ENCODE data around the gene NUDCD3. TPM values are rescaled to one million over a fixed set of nuclear protein-coding genes. Genes with fewer than 3 reads are reported as not detected.

The NUDCD3 gene
- total and polyA plus RNA-seq, 3 experiments from 2014 or later, result 72.0 to 99.5 (median 98.8) TPM

GRCh38 chr7:44374007-44374763, 116.3 kb downstream of the NUDCD3 start:
- no peaks in the 10 kb centered on the region for H3K36me3 ChIP-seq (ENCODE audit: insufficient read depth, low read length)
- H3K4me3 ChIP-seq (ENCODE audit: low read length), result no peak overlapping the region
- Mint-ChIP-seq H3K9me3 (peaks cover 2 to 7% (median 6%) of the 10 kb centered on the region in 5 donors), H3K4me3 (no peak overlapping the region), H3K36me3 (no peaks in the 10 kb centered on the region), H3K4me1 (peaks cover 12 to 15% (median 12%) of the 10 kb centered on the region in 3 donors), H3K27me3 (peaks cover 7 to 19% of the 10 kb centered on the region in 2 donors), H3K27ac (no peak overlapping the region)
- no peaks in the 10 kb centered on the region for H3K4me1 ChIP-seq (ENCODE audit: insufficient read depth, low read length)
- no peaks in the 10 kb centered on the region for H3K9me3 ChIP-seq (ENCODE audit: low read length)
- ChIA-PET POLR2A (no interaction called here), CTCF (no interaction called here)
- no peak for DNase-seq
- no peak overlapping the region for H3K27ac ChIP-seq (ENCODE audit: low read depth, low read length)
- H3K27me3 ChIP-seq (ENCODE audit: insufficient read depth, low read length, poor library complexity, severe bottlenecking), result no peaks in the 10 kb centered on the region

GRCh38 chr7:44373418-44373740, 117.1 kb downstream of the NUDCD3 start:
- CTCF ChIA-PET, result no interaction called here
- H3K4me3 ChIP-seq (ENCODE audit: low read length), result no peak overlapping the region

GRCh38 chr7:44372560-44373417, 117.7 kb downstream of the NUDCD3 start:
- no peaks in the 10 kb centered on the region for H3K9me3 ChIP-seq (ENCODE audit: low read length)
- Mint-ChIP-seq H3K4me1 (peaks cover 7 to 12% (median 10%) of the 10 kb centered on the region in 3 donors), H3K27ac (no peak overlapping the region), H3K36me3 (no peaks in the 10 kb centered on the region), H3K4me3 (no peak overlapping the region), H3K27me3 (peaks cover 14 to 29% of the 10 kb centered on the region in 2 donors), H3K9me3 (peaks cover 7 to 12% (median 9%) of the 10 kb centered on the region in 5 donors)
- no peaks in the 10 kb centered on the region for H3K27me3 ChIP-seq (ENCODE audit: insufficient read depth, low read length, poor library complexity, severe bottlenecking)
- H3K36me3 ChIP-seq (ENCODE audit: insufficient read depth, low read length), result no peaks in the 10 kb centered on the region
- H3K4me3 ChIP-seq (ENCODE audit: low read length), result no peak overlapping the region
- POLR2A ChIA-PET, result no interaction called here
- CTCF ChIA-PET, result no interaction called here
- no peak for DNase-seq
- no peak overlapping the region for H3K27ac ChIP-seq (ENCODE audit: low read depth, low read length)
- H3K4me1 ChIP-seq (ENCODE audit: insufficient read depth, low read length), result no peaks in the 10 kb centered on the region

More at GRCh38 chr7:44373418-44373740, 117.1 kb downstream of the NUDCD3 start:
- H3K27ac Mint-ChIP-seq, result no peak overlapping the region
- H3K27me3 Mint-ChIP-seq, result peaks cover 8 to 24% of the 10 kb centered on the region in 2 donors
- peaks cover 7 to 12% (median 9%) of the 10 kb centered on the region in 5 donors for H3K9me3 Mint-ChIP-seq
- H3K36me3 Mint-ChIP-seq, result no peaks in the 10 kb centered on the region
- peaks cover 7 to 12% (median 10%) of the 10 kb centered on the region in 3 donors for H3K4me1 Mint-ChIP-seq
- DNase-seq, result no peak
- no peaks in the 10 kb centered on the region for H3K9me3 ChIP-seq (ENCODE audit: low read length)
- POLR2A ChIA-PET, result no interaction called here
- H3K4me1 ChIP-seq (ENCODE audit: insufficient read depth, low read length), result no peaks in the 10 kb centered on the region
- H3K27me3 ChIP-seq (ENCODE audit: insufficient read depth, low read length, poor library complexity, severe bottlenecking), result no peaks in the 10 kb centered on the region
- H3K27ac ChIP-seq (ENCODE audit: low read depth, low read length), result no peak overlapping the region
- H3K36me3 ChIP-seq (ENCODE audit: insufficient read depth, low read length), result no peaks in the 10 kb centered on the region
- no peak overlapping the region for H3K4me3 Mint-ChIP-seq

- Histone ChIP-seq H3K27me3 (ENCODE audit: insufficient read depth, low read length, poor library complexity, severe bottlenecking) (no peaks in the 10 kb centered on the region), H3K27ac (ENCODE audit: low read depth, low read length) (no peak overlapping the region), H3K4me3 (ENCODE audit: low read length) (no peak overlapping the region), H3K36me3 (ENCODE audit: insufficient read depth, low read length) (no peaks in the 10 kb centered on the region), H3K4me1 (ENCODE audit: insufficient read depth, low read length) (no peaks in the 10 kb centered on the region), H3K9me3 (ENCODE audit: low read length) (no peaks in the 10 kb centered on the region)
- POLR2A ChIA-PET, result no interaction called here
- H3K27ac Mint-ChIP-seq, result no peak overlapping the region
- H3K27me3 Mint-ChIP-seq, result peaks cover 28 to 60% of the 10 kb centered on the region in 2 donors
- peaks cover 8 to 12% (median 9%) of the 10 kb centered on the region in 5 donors for H3K9me3 Mint-ChIP-seq
- DNase-seq, result no peak
- H3K4me3 Mint-ChIP-seq, result no peak overlapping the region
- H3K36me3 Mint-ChIP-seq, result no peaks in the 10 kb centered on the region
- peaks cover 6 to 12% (median 10%) of the 10 kb centered on the region in 3 donors for H3K4me1 Mint-ChIP-seq
- CTCF ChIA-PET, result interaction anchor here (1.1 kb wide), 1 partner anchor 59 kb away, joined by 3 read pairs; no protein-coding TSS in a partner anchor
Observed at GRCh38 chr7:44368885-44369284, 121.6 kb downstream of the NUDCD3 start.

- Histone ChIP-seq H3K9me3 (ENCODE audit: low read length) (no peaks in the 10 kb centered on the region), H3K27me3 (ENCODE audit: insufficient read depth, low read length, poor library complexity, severe bottlenecking) (no peaks in the 10 kb centered on the region), H3K36me3 (ENCODE audit: insufficient read depth, low read length) (no peaks in the 10 kb centered on the region), H3K4me3 (ENCODE audit: low read length) (no peak overlapping the region), H3K4me1 (ENCODE audit: insufficient read depth, low read length) (no peaks in the 10 kb centered on the region), H3K27ac (ENCODE audit: low read depth, low read length) (no peak overlapping the region)
- no peak for DNase-seq
- Mint-ChIP-seq H3K27me3 (peaks cover 29 to 63% of the 10 kb centered on the region in 2 donors), H3K9me3 (peaks cover 8 to 12% (median 9%) of the 10 kb centered on the region in 5 donors), H3K4me1 (peaks cover 6 to 12% (median 10%) of the 10 kb centered on the region in 3 donors), H3K27ac (no peak overlapping the region), H3K36me3 (no peaks in the 10 kb centered on the region), H3K4me3 (no peak overlapping the region)
- ChIA-PET CTCF (interaction anchor here (1.1 kb wide), 1 partner anchor 60 kb away, joined by 3 read pairs; no protein-coding TSS in a partner anchor), POLR2A (no interaction called here)
Observed at GRCh38 chr7:44368455-44368854, 122.0 kb downstream of the NUDCD3 start.

GRCh38 chr7:44367475-44368043, 122.9 kb downstream of the NUDCD3 start:
- Mint-ChIP-seq H3K9me3 (peaks cover 8 to 12% (median 9%) of the 10 kb centered on the region in 5 donors), H3K27ac (no peak overlapping the region), H3K27me3 (peaks cover 27 to 69% of the 10 kb centered on the region in 2 donors), H3K4me3 (peak overlapping the region in 1 of 7 donors; percentile 34), H3K4me1 (peaks cover 6 to 12% (median 10%) of the 10 kb centered on the region in 3 donors), H3K36me3 (peaks cover 0 to 8% (median 0%) of the 10 kb centered on the region in 3 donors)
- H3K36me3 ChIP-seq (ENCODE audit: insufficient read depth, low read length), result no peaks in the 10 kb centered on the region
- ChIA-PET CTCF (interaction anchor here (1.1 to 1.7 kb wide), 2 partner anchors 61 to 198 kb away, joined by 3 to 5 read pairs; no protein-coding TSS in a partner anchor), POLR2A (no interaction called here)
- H3K9me3 ChIP-seq (ENCODE audit: low read length), result no peaks in the 10 kb centered on the region
- H3K4me1 ChIP-seq (ENCODE audit: insufficient read depth, low read length), result no peaks in the 10 kb centered on the region
- H3K4me3 ChIP-seq (ENCODE audit: low read length), result no peak overlapping the region
- no peak for DNase-seq
- H3K27ac ChIP-seq (ENCODE audit: low read depth, low read length), result no peak overlapping the region
- no peaks in the 10 kb centered on the region for H3K27me3 ChIP-seq (ENCODE audit: insufficient read depth, low read length, poor library complexity, severe bottlenecking)

- Mint-ChIP-seq H3K9me3 (peaks cover 10 to 12% (median 11%) of the 10 kb centered on the region in 5 donors), H3K27ac (no peak overlapping the region), H3K36me3 (peaks cover 0 to 13% (median 0%) of the 10 kb centered on the region in 3 donors), H3K27me3 (peaks cover 30 to 75% of the 10 kb centered on the region in 2 donors), H3K4me3 (no peak overlapping the region), H3K4me1 (peaks cover 6 to 12% (median 10%) of the 10 kb centered on the region in 3 donors)
- no peak for DNase-seq
- H3K4me1 ChIP-seq (ENCODE audit: insufficient read depth, low read length), result no peaks in the 10 kb centered on the region
- H3K27ac ChIP-seq (ENCODE audit: low read depth, low read length), result no peak overlapping the region
- no peaks in the 10 kb centered on the region for H3K36me3 ChIP-seq (ENCODE audit: insufficient read depth, low read length)
- CTCF ChIA-PET, result interaction anchor here (1.7 kb wide), 1 partner anchor 198 kb away, joined by 5 read pairs; no protein-coding TSS in a partner anchor
- no peak overlapping the region for H3K4me3 ChIP-seq (ENCODE audit: low read length)
- H3K27me3 ChIP-seq (ENCODE audit: insufficient read depth, low read length, poor library complexity, severe bottlenecking), result no peaks in the 10 kb centered on the region
- no peaks in the 10 kb centered on the region for H3K9me3 ChIP-seq (ENCODE audit: low read length)
- POLR2A ChIA-PET, result no interaction called here
Observed at GRCh38 chr7:44366986-44367385, 123.5 kb downstream of the NUDCD3 start.
